Measurements from ENCODE around the gene STRA8.
A peak's percentile ranks its signal among the peaks of the same experiment; 100 is the strongest.

The STRA8 gene

DNA sequence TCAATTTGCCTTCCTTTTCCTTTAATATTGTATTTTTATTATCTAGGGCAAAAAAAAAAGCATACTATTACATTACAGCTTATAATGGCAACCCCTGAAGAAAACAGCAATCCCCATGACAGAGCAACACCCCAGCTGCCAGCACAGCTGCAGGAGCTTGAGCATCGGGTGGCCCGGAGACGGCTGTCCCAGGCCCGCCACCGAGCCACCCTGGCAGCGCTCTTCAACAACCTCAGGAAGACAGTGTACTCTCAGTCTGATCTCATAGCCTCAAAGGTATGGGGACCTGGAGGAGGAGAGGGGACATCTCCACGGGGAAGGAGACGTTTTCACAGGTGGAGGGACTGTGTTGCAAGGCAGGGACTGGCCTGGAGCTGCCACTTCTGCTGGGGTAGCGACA, 6.8 kb downstream of the STRA8 start:
- DNase-seq: no peak

DNA sequence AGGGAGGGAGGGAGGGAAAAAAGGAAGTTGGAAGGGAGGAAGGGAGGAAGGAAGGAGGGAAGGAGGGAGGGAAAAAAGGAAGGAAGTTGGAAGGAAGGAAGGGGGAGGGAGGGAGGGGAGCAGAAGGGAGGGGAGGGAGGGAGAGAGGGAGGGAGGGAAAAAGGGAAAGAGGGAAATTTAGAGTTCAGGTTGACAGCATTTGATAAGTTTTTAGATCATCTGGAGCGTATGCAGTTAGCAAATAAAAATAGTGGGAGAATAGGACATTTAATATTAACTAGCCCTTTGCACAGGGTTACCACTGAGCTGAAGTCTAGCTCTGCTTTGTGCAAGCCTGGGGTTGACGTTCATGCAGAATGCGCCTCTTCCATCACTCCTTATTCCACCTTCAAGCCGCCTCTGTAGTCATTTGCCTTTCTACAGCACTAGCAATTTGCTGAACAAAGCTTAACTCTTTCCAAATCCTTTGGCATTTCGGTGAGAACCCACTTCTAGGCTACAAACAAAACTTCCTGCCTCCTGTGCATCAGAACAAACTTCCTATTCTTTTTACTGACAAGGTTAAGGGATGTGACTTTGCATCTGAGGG, 8.6 kb downstream of the STRA8 start:
- DNase-seq: no peak

DNA sequence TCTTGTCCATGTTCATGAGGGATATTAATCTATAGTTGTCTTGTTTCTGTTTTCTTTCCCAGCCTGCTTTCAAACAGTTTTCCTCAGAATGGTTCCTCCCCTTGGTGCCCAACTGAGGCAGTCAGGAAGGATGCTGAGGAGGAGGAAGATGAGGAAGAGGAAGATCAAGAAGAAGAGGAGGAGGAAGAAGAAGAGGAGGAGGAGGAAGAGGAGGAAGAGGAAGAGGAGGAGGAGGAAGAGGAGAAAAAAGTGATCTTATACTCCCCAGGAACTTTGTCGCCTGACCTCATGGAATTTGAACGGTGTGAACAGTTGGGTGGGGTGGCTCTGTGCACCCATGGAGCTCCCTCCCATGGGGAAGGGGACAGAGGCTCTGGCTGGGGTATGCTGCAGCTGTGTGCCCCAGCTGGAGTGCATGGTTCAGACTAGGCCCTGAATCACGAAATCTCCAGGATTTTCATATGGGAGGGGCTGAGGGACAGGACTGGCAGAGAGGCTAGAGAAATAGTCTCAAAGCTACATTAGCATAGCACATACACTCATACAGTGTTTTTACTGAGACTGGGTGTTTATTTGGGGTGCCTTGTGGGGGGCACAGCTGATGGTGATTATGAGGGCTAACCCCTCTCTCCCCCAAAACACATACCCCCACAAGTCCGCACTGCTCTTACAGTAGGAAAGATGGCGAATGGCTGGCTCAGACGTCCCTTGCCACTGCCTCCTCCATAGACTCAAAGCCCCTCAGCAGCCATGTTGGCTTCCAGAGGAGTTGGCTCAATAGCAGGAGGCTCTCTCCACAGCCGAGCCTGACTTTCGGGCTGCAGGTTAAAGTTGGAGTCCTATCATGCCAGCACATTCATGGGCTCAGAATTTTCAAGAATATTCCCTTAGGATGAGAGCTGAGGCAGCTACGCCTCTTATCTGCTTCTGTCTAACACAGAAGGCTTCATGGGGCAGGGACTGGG, 11.9 kb downstream of the STRA8 start:
- no peak for DNase-seq

DNA sequence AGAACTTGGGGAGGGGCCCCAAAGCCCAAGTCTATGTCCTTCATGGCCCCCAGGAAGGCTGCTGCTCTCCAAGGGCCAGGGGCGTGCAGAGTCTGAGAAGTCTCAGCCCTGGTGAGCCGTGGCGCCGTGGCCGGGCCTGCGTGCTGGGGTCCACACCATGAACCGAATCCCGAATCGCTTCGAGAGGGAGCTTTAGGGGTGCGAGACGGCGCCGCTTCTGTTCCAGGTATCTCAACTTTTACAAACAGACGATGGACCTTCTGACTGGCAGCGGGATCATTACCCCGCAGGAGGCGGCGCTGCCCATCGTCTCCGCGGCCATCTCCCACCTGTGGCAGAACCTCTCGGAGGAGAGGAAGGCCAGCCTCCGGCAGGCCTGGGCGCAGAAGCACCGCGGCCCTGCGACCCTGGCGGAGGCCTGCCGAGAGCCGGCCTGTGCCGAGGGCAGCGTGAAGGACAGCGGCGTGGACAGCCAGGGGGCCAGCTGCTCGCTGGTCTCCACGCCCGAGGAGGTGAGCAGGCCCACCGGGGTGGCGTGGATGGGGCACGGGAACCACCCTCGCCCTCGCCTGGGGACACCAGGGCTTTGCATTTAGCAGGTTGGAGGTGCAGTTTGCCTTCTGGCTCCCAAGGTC, 12.7 kb downstream of the STRA8 start:
- DNase-seq: no peak

DNA sequence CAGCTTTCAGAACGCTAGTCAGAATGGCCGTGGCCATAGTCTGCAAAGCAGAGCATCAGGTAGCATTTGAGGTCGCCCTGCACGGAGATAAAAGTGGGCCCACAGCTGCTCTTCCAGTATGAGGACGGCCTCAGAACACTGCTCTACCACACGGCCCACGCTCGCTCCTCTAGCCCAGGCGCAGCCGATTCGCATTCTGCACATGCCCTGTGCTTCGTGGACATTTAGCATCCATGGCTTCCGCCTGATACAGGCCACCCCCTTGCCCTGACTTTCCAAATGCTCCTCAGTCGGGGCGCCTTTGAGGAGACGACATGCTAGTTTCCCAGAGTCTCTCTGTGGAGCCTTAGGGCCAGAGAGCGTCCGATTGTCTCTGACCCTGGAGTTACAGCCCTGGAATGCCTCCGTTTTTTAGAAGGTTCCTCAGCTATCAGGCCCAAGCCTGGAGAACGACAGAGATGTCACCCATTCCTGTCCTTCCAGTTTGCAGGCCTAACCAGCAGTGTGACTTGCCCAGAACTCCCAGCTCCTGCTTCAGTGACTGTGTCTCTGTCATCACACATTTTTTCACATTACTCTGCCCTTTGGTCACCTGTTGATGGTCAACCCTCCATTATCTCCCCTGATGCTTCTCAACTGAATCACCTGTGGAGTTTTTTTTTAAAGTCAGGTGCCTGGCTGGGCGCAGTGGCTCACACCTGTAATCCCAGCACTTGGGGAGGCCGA, 14.3 kb downstream of the STRA8 start:
- no peak for DNase-seq

DNA sequence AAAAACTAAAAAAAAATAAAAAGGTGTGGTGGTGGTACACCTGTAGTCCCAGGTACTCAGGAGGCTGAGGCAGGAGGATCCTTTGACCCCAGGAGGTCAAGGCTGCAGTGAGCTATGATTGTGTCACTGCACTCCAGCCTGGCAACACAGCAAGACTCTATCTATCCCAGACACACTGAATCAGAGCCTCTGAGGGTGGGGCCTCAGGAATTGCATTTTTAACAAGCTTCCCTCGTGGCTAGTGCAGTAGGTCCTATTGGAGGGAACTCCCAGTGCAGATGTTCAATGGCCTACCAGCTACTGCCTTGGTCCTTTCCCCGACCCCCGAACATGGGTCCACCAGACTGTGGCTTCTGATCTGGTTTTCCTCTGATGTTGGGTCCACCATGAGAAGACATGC, 14.9 kb downstream of the STRA8 start:
- no peak for DNase-seq

DNA sequence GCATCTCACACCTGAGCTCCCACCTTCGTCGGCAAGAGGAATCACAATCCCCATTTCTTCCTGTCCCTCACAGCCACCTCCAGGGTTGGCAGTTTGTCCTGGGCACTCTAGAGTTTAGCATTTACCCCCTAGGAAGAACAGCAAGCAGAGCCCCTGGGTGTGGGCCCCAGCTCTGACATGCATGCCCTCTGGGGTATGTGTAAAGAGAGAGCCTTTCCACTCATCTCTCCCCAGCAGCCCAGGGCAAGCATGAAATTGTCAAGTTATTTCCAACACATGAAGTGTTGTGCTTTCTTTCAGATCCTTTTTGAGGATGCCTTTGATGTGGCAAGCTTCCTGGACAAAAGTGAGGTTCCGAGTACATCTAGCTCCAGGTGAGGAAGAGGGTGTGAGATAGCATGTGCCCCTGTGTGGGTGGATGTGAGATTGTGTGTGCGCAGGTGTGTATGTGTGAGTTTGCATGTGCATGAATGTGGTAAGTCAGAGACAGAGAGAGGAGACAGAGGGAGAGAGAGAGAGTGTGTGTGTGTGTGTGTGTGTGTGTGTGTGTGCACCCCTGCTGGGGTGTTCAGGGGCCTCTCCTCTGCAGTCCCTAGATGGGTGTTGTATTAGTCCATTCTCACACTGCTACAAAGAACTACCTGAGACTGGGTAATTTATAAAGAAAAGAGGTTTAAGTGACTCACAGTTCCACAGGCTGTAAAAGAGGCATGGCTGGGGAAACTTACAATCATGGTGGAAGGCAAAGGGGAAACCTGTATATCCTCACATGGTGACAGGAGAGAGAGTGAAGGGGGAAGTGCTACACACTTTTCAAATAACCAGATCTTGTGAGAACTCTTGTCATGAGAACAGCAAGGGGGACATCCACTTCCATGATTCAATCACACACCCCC, 18.1 kb downstream of the STRA8 start:
- no peak for DNase-seq

DNA sequence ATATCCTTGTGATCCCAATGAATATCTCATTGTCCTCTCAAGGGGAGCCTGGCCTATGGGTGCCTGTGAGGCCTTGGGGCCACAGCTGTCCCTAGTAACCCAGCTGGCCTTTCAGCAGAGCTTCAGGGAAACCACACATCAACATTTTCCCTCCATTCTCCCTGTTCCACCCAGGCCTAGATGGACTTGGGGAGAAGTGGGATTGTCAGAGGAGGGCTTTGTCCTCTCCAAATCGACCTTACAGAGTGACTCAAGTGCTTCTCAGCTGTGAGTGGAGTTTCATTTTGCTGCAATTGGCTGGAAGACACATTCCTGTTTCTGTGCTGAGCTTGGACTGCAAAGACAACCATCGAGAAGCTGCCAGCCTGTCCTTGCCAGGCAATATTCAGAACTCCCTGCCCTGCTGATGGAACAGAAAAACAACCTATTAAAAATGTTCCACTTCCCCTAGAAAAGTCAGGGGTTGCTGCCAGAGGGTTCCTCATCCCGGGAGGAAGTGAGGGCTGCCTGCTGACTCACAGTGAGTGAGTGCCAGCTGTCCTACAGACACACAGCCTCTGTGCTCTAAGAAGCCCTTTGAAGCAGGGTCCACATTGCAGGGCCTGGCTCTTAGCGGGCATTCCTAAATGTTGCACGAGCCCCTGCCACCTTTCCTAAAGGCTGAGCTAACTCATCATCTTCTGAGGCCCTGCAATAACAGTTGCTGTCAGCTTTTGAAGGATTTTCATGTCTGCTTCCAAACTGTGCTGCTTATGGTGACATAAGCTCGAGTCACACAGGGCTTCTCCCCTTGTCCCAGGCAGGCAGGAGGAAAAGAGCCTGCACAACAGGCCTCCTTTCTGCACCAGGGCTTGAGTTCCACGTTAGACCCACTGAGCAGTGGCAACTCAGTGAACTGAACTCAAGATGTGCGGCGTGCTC, 20.5 kb downstream of the STRA8 start:
- DNase-seq: peak; percentile 45 to 49

DNA sequence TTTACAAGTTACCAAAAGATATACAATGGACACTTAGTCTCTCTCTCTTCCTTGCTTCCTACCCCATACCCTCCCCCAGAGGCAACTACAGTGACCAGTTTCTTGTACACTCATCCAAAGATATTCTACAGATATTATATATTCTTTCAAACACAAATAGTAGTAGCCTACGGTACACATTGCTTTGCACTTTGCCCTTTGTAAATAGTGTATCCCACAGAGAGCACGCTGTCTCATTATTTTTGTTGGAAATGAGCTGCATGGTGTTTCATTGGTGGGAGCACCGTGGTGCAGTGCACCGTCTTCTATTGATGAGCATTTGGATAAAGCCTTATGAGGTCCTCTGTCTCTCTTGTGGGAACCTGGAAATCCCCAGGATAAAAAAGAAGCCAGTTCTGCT, 24.2 kb downstream of the STRA8 start:
- DNase-seq: no peak

DNA sequence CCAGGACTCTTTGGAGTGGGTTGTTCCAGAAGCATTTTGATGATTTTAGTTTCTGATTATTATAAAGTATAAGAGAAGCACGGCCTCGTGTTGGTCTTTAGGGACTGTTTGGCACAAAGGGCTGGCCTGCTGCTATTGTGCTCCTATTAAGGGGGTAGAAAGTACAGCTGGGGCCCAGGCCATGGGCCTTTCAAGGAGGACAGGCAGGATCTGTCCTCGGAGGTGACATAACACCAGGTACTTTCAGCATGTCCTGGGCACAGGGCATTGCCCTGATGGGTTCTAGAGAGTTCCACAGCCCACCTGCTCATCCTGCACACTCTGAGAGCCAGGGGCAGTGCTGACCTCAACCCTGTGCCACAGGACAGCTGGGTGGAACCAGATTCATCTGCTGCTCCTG, 24.9 kb downstream of the STRA8 start:
- no peak for DNase-seq

DNA sequence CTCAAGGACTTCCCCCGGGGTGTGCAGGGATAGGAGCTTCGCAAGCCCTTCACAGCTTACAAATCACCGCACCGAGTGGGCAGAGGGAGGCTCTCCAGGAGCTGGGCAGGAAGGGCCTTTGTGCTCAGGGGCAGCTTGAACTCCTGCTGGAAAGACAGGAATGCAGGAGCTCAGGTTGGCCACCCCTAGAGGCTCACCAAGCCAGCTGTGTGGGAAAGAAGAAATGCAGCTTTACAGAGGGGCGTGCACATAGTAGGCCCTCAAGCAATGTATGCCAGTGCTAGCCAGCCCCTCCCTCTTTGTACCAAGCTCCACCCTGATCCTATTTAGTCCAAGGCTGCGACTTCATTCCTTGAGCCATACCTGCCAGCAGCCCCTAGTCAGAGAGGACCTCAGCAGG, 26.1 kb downstream of the STRA8 start:
- DNase-seq: no peak

DNA sequence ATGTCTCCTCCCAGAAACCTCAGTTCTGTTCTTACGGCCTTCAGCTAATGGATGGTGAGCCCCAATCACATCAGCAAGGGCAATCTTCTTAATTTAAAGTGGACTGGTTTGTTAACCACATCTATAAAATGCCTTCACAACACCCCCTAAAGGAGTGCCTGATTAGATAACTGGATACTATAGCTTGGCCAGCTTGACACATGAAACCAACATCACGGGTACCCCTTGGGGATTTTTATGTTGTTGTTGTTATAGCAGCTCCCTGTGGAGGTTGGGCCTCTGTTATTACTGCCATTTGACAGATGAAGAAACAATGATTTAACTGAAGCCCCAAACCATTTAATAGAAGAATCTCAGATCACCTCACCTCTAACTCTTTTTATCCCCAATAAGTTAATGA, 26.8 kb downstream of the STRA8 start:
- DNase-seq: no peak

DNA sequence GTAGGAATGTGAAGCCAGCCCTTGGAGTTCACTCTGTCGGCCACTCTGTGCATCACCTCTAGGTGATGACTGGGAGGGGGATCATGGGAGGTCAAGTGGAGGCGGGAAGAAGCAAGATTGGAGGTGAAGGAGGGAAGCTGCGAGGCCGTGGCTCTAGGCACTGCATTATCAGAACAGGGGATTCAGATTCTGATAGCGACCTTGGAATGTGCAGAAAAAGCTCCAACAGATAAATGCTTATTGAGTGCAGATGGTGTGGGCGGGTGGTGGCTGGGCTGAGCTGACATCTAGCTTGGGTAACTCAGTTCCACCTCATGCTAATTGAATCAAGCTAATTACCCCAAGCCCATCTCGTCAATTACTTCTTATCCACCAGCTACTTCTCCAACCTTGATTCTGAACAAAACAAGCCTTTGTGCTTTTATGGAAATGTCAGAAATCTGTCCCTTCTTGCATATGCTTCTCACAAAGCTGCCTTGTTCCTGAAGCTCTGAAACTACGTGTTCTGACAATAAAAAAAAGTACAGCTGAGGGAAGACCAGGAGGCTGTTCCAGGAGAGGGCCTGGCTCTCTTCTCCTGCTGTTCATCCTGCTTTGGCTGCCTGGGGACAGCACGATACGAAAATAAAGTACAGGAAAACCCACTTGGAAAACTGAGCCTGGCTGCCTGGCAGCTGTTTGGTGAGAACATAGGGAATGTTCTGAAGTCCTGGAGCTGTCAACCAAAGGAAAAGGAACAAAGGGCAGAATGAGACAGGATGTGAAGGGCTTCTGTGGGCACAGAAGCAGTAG, 27.5 kb downstream of the STRA8 start:
- DNase-seq: no peak

DNA sequence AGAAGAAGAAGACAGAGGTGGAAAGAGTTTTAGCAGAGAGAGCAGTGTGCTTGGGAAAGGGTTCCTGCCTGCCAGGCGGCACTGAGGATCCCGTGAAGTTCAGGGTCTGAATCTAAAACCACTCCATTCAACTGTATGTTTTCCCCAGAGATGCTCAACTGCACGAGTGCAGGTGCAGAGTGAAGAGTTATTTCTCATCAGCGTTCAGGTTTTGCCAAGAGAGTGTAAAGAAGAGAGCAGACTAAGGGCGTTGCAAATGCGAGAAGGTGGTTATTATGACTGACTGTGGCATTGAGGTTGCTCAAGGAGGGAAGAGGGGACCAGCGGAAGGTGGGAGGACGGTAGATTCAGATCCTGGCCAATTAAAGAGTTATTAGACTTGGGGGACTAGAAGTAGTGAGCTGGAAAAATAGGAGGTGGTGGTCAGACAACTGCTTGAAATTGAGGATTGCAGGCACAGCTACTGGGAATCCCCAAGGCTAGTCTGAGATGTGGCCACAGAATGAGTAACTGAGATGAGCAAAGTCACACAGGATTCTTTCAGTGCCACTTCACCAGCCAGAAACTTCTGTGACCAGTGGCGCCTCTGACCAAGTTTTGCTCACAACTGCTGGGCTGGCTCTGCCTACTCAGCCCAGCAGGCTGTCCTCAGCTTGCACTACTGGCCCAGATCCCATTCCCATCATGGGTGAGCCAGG, 29.1 kb downstream of the STRA8 start:
- no peak for DNase-seq

DNA sequence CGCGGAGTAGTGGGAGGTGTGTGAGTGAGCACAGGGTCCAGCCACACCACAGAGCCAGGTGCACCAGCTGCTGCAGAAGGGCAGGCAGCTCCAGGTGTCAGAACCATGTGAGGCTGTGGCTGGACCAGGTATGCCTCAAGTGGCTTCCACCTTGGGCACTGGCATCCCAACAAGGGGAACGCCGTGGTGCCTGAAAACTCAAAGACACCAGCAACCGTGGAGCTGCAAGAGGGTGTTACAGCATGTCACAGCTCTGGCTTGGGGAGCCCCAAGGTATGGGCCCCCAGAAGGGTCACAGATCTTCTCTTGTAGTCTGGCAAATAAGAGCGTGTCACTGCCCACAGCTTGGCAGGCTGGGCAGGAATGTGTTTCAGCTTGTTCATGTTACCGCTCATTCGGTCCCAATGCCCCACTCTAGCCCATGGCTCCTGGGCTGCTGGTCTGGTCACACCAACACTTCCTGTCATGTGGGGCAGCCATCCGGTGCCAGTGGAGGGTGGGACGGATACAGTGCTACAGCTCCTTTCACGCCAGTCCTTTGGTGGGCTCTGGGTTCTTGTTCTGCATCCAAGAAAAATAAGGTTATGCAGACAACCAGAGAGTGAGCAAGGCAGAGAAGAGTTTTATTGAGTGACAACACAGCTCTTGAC, 29.8 kb downstream of the STRA8 start:
- no peak for DNase-seq

DNA sequence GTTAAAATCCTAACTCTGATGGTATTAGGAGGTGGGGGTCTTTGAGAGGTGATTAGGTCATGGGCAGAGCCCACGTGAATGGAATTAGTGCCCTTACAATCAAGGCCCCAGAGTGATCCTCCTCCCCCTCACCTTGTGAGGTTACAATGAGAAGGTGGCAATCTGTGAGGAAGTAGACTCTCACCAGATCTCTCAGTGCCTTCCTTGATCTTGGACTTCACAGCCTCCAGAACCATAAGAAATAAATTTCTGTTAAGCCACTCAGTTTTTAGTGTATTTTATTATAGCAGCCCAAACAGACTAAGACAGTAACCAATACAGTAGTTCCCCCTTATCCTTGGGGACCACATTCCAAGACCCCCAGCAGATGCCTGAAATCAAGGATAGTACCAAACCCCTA, 32.0 kb downstream of the STRA8 start:
- DNase-seq: no peak

DNA sequence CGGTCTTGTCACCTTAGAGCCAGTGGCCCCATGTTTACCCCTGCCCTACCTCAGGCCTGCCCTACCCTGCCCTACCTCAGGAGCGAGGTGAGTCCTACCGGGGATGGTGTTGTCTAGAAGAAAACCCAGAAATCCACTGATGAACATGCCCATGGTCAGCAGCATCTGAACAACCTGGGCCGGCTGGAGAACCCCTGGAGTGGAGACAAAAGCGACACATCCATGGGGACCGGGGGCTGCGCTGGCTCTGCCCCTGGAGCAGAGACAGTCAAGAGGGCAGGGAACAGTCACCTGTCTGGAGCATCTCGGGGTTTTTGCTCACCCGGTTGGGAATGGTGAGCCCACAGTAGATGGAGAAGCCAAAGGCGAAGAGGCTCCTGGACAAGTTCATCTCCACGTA, 36.3 kb downstream of the STRA8 start:
- DNase-seq: no peak

DNA sequence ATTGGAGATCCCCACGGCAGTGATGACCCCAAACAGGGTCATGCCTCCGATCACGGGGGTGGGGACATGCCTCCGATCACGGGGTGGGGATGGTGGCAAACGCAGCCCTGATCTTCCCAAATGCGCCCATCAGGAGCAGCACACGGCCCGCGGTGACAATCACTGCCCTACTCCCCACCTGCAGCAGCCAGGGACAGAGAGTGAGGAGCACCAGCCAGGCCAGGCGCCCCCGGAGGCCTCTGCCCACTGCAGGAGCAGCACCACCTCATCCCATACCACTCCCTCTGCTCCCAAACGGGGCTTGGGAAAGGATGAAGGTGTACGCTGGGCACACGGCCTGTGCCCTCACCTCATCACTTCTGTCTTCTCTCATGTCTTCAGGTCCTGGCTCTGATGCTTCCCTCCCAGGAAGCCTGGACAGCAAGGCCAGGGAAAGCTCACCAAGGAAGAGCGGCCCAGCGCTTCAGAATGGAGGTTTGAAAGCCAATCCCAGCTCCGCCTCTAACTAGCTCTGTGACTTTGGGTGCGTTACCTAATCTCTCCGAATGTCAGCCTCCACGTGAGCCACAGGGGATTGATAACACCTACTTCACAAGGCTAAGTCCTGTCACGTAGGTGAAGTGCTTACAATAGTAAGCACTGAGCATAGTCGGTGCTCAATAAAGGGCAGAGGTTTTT, 37.1 kb downstream of the STRA8 start:
- DNase-seq: no peak

DNA sequence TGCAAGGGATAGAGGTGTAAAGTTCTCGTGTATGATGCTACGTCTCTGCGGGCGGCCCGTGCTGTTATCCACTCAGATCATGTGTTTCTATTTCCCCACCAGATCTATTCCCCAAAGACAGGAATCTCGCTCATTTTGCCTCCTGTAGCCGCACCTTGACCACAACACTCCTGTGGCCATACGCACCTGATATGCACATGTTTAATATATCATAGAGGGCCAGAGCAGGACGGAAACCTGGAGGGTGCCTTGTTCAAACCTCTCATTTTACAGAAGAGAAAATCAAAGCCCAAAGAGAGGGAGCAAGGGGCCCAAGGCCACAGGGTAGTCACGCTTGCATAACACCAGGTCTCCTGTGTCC, 37.6 kb downstream of the STRA8 start:
- DNase-seq: no peak

All from SHP77 (cell line).